HEK293 (cell line): ENCODE data around the gene TUT4.

Experiments
- CTCF ChIP-seq: fragments of 450-650 bp; formaldehyde crosslinking; IDR thresholded peaks from 2 replicates; pipeline ENCODE4 v1.5.1; 2016; ENCODE audit warnings: missing biosample characterization, missing genetic modification characterization
- KLF1 ChIP-seq: fragments of 450-650 bp; formaldehyde crosslinking; IDR thresholded peaks from 2 replicates; pipeline ENCODE4 v1.5.1; 2016; ENCODE audit warnings: missing biosample characterization, missing genetic modification characterization
- KLF16 ChIP-seq: fragments of 450-650 bp; formaldehyde crosslinking; IDR thresholded peaks from 2 replicates; pipeline ENCODE4 v1.5.1; 2017; ENCODE audit warnings: missing biosample characterization, missing genetic modification characterization
- REST ChIP-seq: fragments of 450-650 bp; formaldehyde crosslinking; IDR thresholded peaks from 2 replicates; pipeline ENCODE4 v1.5.1; 2016; ENCODE audit warnings: missing biosample characterization, missing genetic modification characterization
- SCRT2 ChIP-seq: fragments of 450-650 bp; formaldehyde crosslinking; IDR thresholded peaks from 2 replicates; pipeline ENCODE4 v1.5.1; 2016; ENCODE audit warnings: missing biosample characterization, missing genetic modification characterization
- ZNF114 ChIP-seq: fragments of 450-650 bp; formaldehyde crosslinking; IDR thresholded peaks from 2 replicates; pipeline ENCODE4 v1.5.0; 2017; ENCODE audit warnings: missing biosample characterization, missing genetic modification characterization
- ZNF175 ChIP-seq: fragments of 450-650 bp; formaldehyde crosslinking; IDR thresholded peaks from 2 replicates; pipeline ENCODE4 v1.5.1; 2016; ENCODE audit warnings: missing biosample characterization, missing genetic modification characterization
- ZNF302 ChIP-seq: fragments of 450-650 bp; formaldehyde crosslinking; IDR thresholded peaks from 2 replicates; pipeline ENCODE4 v1.5.1; 2016; ENCODE audit warnings: missing biosample characterization, missing genetic modification characterization, low read depth
- ZNF362 ChIP-seq: fragments of 450-650 bp; formaldehyde crosslinking; IDR thresholded peaks from 2 replicates; pipeline ENCODE4 v1.5.1; 2016; ENCODE audit warnings: missing biosample characterization, missing genetic modification characterization
- ZNF558 ChIP-seq: fragments of 450-650 bp; formaldehyde crosslinking; IDR thresholded peaks from 2 replicates; pipeline ENCODE4 v1.5.1; 2016; ENCODE audit warnings: missing biosample characterization, missing genetic modification characterization
- ZNF76 ChIP-seq: fragments of 450-650 bp; formaldehyde crosslinking; IDR thresholded peaks from 2 replicates; pipeline ENCODE4; 2016; ENCODE audit warnings: low read depth, missing biosample characterization, missing genetic modification characterization, borderline replicate concordance
- ZNF785 ChIP-seq: fragments of 450-650 bp; formaldehyde crosslinking; IDR thresholded peaks from 2 replicates; pipeline ENCODE4 v1.5.1; 2016; ENCODE audit warnings: missing biosample characterization, missing genetic modification characterization
- ZNF792 ChIP-seq: fragments of 450-650 bp; formaldehyde crosslinking; IDR thresholded peaks from 2 replicates; pipeline ENCODE4 v1.5.1; 2016; ENCODE audit warnings: missing biosample characterization, missing genetic modification characterization

- TF ChIP-seq KLF1 (tag by site-specific recombination), result no peak
- TF ChIP-seq ZNF558 (tag by site-specific recombination), result no peak
- no peak for TF ChIP-seq ZNF175 (tag by site-specific recombination)
- no peak for TF ChIP-seq ZNF302 (tag by site-specific recombination)
- no peak for TF ChIP-seq ZNF792 (tag by site-specific recombination)
- TF ChIP-seq CTCF, result no peak
- TF ChIP-seq ZNF114 (tag by site-specific recombination), result no peak
- no peak for TF ChIP-seq REST (tag by site-specific recombination)
- TF ChIP-seq ZNF76 (tag by site-specific recombination), result no peak
- no peak for TF ChIP-seq KLF16 (tag by site-specific recombination)
- TF ChIP-seq ZNF362, result no peak
- no peak for TF ChIP-seq SCRT2 (tag by site-specific recombination)
- no peak for TF ChIP-seq ZNF785 (tag by site-specific recombination)
These were observed 35.6 kb upstream of the TUT4 start for GRCh38 chr1:52588535-52588934.
